Measurements from ENCODE around the gene KRTAP10-6.

GRCh38 chr21:44625756-44626155 is 33.5 kb upstream of the KRTAP10-6 start:
- no peak for TF ChIP-seq POLR2AphosphoS5 (IDR thresholded peaks at IDR 0.05)
- TF ChIP-seq CTCF (IDR thresholded peaks at IDR 0.05 in 8 of 11, conservative IDR thresholded peaks at IDR 0.05 in 3 of 11), result no peak
